ENCODE measurements around the gene CCS.
"Not testable (repeated sequence)": the region's sequence is repeated elsewhere in the genome, so short reads cannot be mapped to it uniquely, and the experiment has no call there.

CCS gene

GRCh38 chr11:66593303-66593635 is 284 bp downstream of the CCS start:
- no peak for DNase-seq

- DNase-seq, result no peak
Measured at GRCh38 chr11:66593650-66594049, 665 bp downstream of the CCS start.

GRCh38 chr11:66595245-66595904 is 2.4 kb downstream of the CCS start:
- DNase-seq, result peak in 2 of 6 experiments; percentile 29 to 45

- no peak for DNase-seq
Measured at GRCh38 chr11:66598993-66599392, 6.0 kb downstream of the CCS start.

- DNase-seq, result no peak
Measured at GRCh38 chr11:66600219-66600618, 7.2 kb downstream of the CCS start.

GRCh38 chr11:66600631-66601233 is 7.7 kb downstream of the CCS start:
- DNase-seq, result no peak

- no peak for DNase-seq
Measured at GRCh38 chr11:66603072-66603471, 10.1 kb downstream of the CCS start.

- no peak for DNase-seq
Measured at GRCh38 chr11:66604155-66604554, 11.2 kb downstream of the CCS start.

GRCh38 chr11:66606608-66607007 is 13.6 kb downstream of the CCS start:
- DNase-seq, result not testable (repeated sequence)

GRCh38 chr11:66607126-66607834 is 14.3 kb downstream of the CCS start:
- DNase-seq, result no peak

- DNase-seq, result no peak
Measured at GRCh38 chr11:66609721-66610617, 17.0 kb downstream of the CCS start.

GRCh38 chr11:66612458-66612857 is 19.5 kb downstream of the CCS start:
- no peak for DNase-seq

GRCh38 chr11:66614073-66614472 is 21.1 kb downstream of the CCS start:
- no peak for DNase-seq

GRCh38 chr11:66616379-66617154 is 23.6 kb downstream of the CCS start, which contains the start of gene RBM14:
RBM14 (plus strand) TSS chr11:66616630; CDS start chr11:66616721, 91 bp downstream.
- peak; percentile 97 to 99 (median 98) for DNase-seq

- DNase-seq, result peak in 2 of 6 experiments; percentile 30 to 40
Measured at GRCh38 chr11:66617155-66617834, 24.3 kb downstream of the CCS start.

GRCh38 chr11:66619080-66619554 is 26.1 kb downstream of the CCS start:
- DNase-seq, result peak; percentile 28 to 89 (median 65)

- DNase-seq, result no peak
Measured at GRCh38 chr11:66624450-66624849, 31.5 kb downstream of the CCS start.

GRCh38 chr11:66625041-66625751 is 32.2 kb downstream of the CCS start:
- DNase-seq, result no peak

- no peak for DNase-seq
Measured at GRCh38 chr11:66625752-66626149, 32.8 kb downstream of the CCS start.

GRCh38 chr11:66626382-66626781 is 33.4 kb downstream of the CCS start:
- no peak for DNase-seq

- DNase-seq, result no peak
Measured at GRCh38 chr11:66626926-66627325, 33.9 kb downstream of the CCS start.

All from stimulated activated naive CD4-positive, alpha-beta T cell (primary cell).